Astrocyte (in vitro differentiated cells and primary cell): ENCODE results near the gene NOP58. TPM values are rescaled to one million over a fixed set of nuclear protein-coding genes. Genes with fewer than 3 reads are reported as not detected.

Source experiments
- DNase-seq: peaks from one replicate; pipeline ENCODE4 v3.0.0-alpha.2; 2010; ENCODE audit warnings: low read depth
- FAIRE-seq: peaks from 2 replicates; lab custom pipeline; 2011; peaks lifted over from hg19 to GRCh38; lab: Jason Lieb, UNC
- H2AFZ ChIP-seq: 2 replicates; pipeline ENCODE4 v1.6.0; 2012; ENCODE audit warnings: low read depth, low read length, inconsistent platforms
- H3K27ac ChIP-seq: 2 replicates; pipeline ENCODE4 v1.5.1; 2011; ENCODE audit warnings: low read depth, low read length, inconsistent platforms
- H3K27me3 ChIP-seq: 2 replicates; pipeline ENCODE4 v1.6.0; 2011; ENCODE audit warnings: low read length, inconsistent platforms; ENCODE audit not compliant: insufficient read depth
- H3K36me3 ChIP-seq: 2 replicates; pipeline ENCODE4 v1.5.1; 2011; ENCODE audit warnings: low read length, inconsistent platforms; ENCODE audit not compliant: insufficient read depth
- H3K4me1 ChIP-seq: 2 replicates; pipeline ENCODE4 v1.5.1; 2011; ENCODE audit warnings: low read length, inconsistent platforms; ENCODE audit not compliant: insufficient read depth
- H3K4me2 ChIP-seq: 2 replicates; pipeline ENCODE4 v1.6.0; 2012; ENCODE audit warnings: low read length, inconsistent platforms
- H3K4me3 ChIP-seq: 2 replicates; pipeline ENCODE4 v1.5.1; 2011; ENCODE audit warnings: low read depth, mild to moderate bottlenecking, low read length, inconsistent platforms; ENCODE audit not compliant: insufficient read depth
- H3K79me2 ChIP-seq: 2 replicates; pipeline ENCODE4 v1.6.0; 2012; ENCODE audit warnings: mild to moderate bottlenecking, low read length, inconsistent platforms; ENCODE audit not compliant: insufficient read depth
- H3K9ac ChIP-seq: 2 replicates; pipeline ENCODE4 v1.6.0; 2012; ENCODE audit warnings: mild to moderate bottlenecking, low read length, inconsistent platforms
- H3K9me3 ChIP-seq: 2 replicates; pipeline ENCODE4 v1.5.1; 2012; ENCODE audit warnings: low read depth, mild to moderate bottlenecking, low read length, inconsistent platforms; ENCODE audit not compliant: insufficient read depth
- H4K20me1 ChIP-seq: 2 replicates; pipeline ENCODE4 v1.6.0; 2012; ENCODE audit warnings: low read length, inconsistent platforms; ENCODE audit not compliant: insufficient read depth
- H3K27ac Mint-ChIP-seq: one replicate; pipeline ENCODE4 v1.8.0; 2021; ENCODE audit warnings: mild to moderate bottlenecking, mixed read lengths; ENCODE audit not compliant: unreplicated experiment
- H3K27me3 Mint-ChIP-seq: one replicate; pipeline ENCODE4 v1.8.0; 2021; ENCODE audit warnings: low read depth, mixed read lengths; ENCODE audit not compliant: unreplicated experiment
- H3K36me3 Mint-ChIP-seq: one replicate; pipeline ENCODE4 v1.8.0; 2021; ENCODE audit warnings: low read depth, mixed read lengths; ENCODE audit not compliant: unreplicated experiment
- H3K4me1 Mint-ChIP-seq: one replicate; pipeline ENCODE4 v1.8.0; 2021; ENCODE audit warnings: low read depth, mixed read lengths; ENCODE audit not compliant: unreplicated experiment
- H3K4me3 Mint-ChIP-seq: one replicate; pipeline ENCODE4 v1.8.0; 2021; ENCODE audit warnings: mild to moderate bottlenecking, moderate library complexity, mixed read lengths; ENCODE audit not compliant: unreplicated experiment
- H3K9me3 Mint-ChIP-seq: one replicate; pipeline ENCODE4 v1.8.0; 2021; ENCODE audit warnings: mild to moderate bottlenecking, mixed read lengths; ENCODE audit not compliant: unreplicated experiment
- CTCF ChIP-seq: IDR thresholded peaks from 2 replicates; pipeline ENCODE4 v1.5.1; 2011; ENCODE audit warnings: low read depth, mild to moderate bottlenecking, inconsistent platforms, low read length, moderate library complexity; ENCODE audit not compliant: insufficient read depth
- EZH2 ChIP-seq: IDR thresholded peaks from 2 replicates; pipeline ENCODE4 v1.6.1; 2012; ENCODE audit warnings: mild to moderate bottlenecking, low read length, inconsistent platforms; ENCODE audit not compliant: insufficient read depth
- total RNA-seq: library from RNA; stranded (reverse); gene quantifications from 2 replicates; pipeline ENCODE4 v1.2.1, GENCODE V29; 2021

The NOP58 gene
- total RNA-seq, 1 donor from 2014 or later, result 64.1 TPM

- no peak overlapping the region for H3K27ac Mint-ChIP-seq
- H3K4me1 Mint-ChIP-seq, result peaks cover 10% of the 10 kb centered on the region
- H3K27me3 ChIP-seq, result no peaks in the 10 kb centered on the region
- H3K79me2 ChIP-seq, result no peaks in the 10 kb centered on the region
- DNase-seq (no peak), FAIRE-seq (no peak)
- no peaks in the 10 kb centered on the region for H3K9me3 Mint-ChIP-seq
- TF ChIP-seq EZH2 (no peak), CTCF (no peak)
- no peaks in the 10 kb centered on the region for H3K27me3 Mint-ChIP-seq
- H3K4me2 ChIP-seq, result no peak overlapping the region
- no peak overlapping the region for H3K4me3 ChIP-seq
- no peak overlapping the region for H3K4me3 Mint-ChIP-seq
- no peak overlapping the region for H2AFZ ChIP-seq
- peaks cover 3% of the 10 kb centered on the region for H3K4me1 ChIP-seq
- no peak overlapping the region for H3K9ac ChIP-seq
- no peaks in the 10 kb centered on the region for H3K9me3 ChIP-seq
- H3K36me3 ChIP-seq, result peaks cover 7% of the 10 kb centered on the region
- H3K36me3 Mint-ChIP-seq, result peaks cover 7% of the 10 kb centered on the region
- H4K20me1 ChIP-seq, result peaks cover 7% of the 10 kb centered on the region
- no peak overlapping the region for H3K27ac ChIP-seq
These were observed 46.3 kb downstream of the NOP58 start for GRCh38 chr2:202311823-202312388.

GRCh38 chr2:202314116-202314515 is 48.6 kb downstream of the NOP58 start:
- no peaks in the 10 kb centered on the region for H3K27me3 Mint-ChIP-seq

More at GRCh38 chr2:202314116-202314515, 48.6 kb downstream of the NOP58 start:
- Histone ChIP-seq H3K27me3 (no peaks in the 10 kb centered on the region), H2AFZ (no peak overlapping the region), H3K4me1 (peaks cover 13% of the 10 kb centered on the region), H3K27ac (no peak overlapping the region), H4K20me1 (peaks cover 7% of the 10 kb centered on the region), H3K79me2 (no peaks in the 10 kb centered on the region), H3K9ac (no peak overlapping the region), H3K36me3 (no peaks in the 10 kb centered on the region), H3K9me3 (no peaks in the 10 kb centered on the region), H3K4me2 (no peak overlapping the region), H3K4me3 (no peak overlapping the region)
- H3K4me3 Mint-ChIP-seq, result no peak overlapping the region
- H3K36me3 Mint-ChIP-seq, result peaks cover 7% of the 10 kb centered on the region
- H3K4me1 Mint-ChIP-seq, result peaks cover 17% of the 10 kb centered on the region
- FAIRE-seq (no peak), DNase-seq (no peak)
- TF ChIP-seq CTCF (no peak), EZH2 (no peak)
- H3K27ac Mint-ChIP-seq, result no peak overlapping the region
- no peaks in the 10 kb centered on the region for H3K9me3 Mint-ChIP-seq
